Brain microvascular endothelial cell (primary cell): ENCODE measurements around the gene PDE9A.

Source experiments
- DNase-seq: peaks from one replicate; pipeline ENCODE4 v3.0.0-alpha.2; 2020
- H3K27ac ChIP-seq: fragments of 250-450 bp; sonication (Bioruptor Pico); 2 replicates; pipeline ENCODE4 v1.5.1; 2020; ENCODE audit warnings: mild to moderate bottlenecking, moderate library complexity
- H3K27me3 ChIP-seq: fragments of 250-450 bp; sonication (Bioruptor Pico); replicated peaks from 2 replicates; pipeline ENCODE4 v1.5.1; 2020; ENCODE audit warnings: mild to moderate bottlenecking
- H3K36me3 ChIP-seq: fragments of 250-450 bp; sonication (Bioruptor Pico); replicated peaks from 2 replicates; pipeline ENCODE4 v1.5.1; 2020; ENCODE audit warnings: mild to moderate bottlenecking
- H3K4me3 ChIP-seq: 2 replicates; pipeline ENCODE4 v1.5.1; 2011; ENCODE audit warnings: low read depth, mild to moderate bottlenecking, control low read depth, low read length, moderate library complexity
- in situ Hi-C: cut with HindIII; loops from 2 replicates; pipeline ENCODE4 v1.10.0; 2017; ENCODE audit warnings: low sequenced_read_pairs, low pct_ligation_motif_present
- TF ChIP-seq, protein P1 (sequence below): IDR thresholded peaks from 2 replicates; pipeline ENCODE4 v1.5.1; 2011; ENCODE audit warnings: low read depth, mild to moderate bottlenecking, moderate library complexity, low read length, control low read depth, inconsistent platforms; ENCODE audit errors: missing control alignments

The PDE9A gene

DNA sequence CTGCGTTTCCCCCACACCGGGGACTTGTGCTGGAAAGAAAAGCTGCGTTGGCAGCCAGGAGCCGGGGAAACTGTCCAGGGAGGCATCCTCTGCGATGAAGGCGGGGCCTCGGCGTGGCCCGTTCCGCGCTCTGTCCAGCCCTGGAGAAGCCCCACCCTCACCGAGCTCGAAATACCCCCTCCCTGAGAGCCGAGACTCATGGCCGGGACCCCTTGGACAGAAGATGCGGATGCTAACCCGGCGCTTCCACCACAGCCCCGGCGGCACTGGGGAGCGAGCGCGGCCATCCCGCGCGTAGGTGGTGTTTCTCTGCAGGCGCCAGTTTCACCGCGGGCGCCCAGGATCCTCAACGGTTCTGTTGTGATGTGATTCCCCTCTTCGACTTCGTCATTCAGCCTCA is 31.6 kb downstream of the PDE9A start:
- no peak overlapping the region for H3K27ac ChIP-seq
- TF ChIP-seq, protein P1, sequence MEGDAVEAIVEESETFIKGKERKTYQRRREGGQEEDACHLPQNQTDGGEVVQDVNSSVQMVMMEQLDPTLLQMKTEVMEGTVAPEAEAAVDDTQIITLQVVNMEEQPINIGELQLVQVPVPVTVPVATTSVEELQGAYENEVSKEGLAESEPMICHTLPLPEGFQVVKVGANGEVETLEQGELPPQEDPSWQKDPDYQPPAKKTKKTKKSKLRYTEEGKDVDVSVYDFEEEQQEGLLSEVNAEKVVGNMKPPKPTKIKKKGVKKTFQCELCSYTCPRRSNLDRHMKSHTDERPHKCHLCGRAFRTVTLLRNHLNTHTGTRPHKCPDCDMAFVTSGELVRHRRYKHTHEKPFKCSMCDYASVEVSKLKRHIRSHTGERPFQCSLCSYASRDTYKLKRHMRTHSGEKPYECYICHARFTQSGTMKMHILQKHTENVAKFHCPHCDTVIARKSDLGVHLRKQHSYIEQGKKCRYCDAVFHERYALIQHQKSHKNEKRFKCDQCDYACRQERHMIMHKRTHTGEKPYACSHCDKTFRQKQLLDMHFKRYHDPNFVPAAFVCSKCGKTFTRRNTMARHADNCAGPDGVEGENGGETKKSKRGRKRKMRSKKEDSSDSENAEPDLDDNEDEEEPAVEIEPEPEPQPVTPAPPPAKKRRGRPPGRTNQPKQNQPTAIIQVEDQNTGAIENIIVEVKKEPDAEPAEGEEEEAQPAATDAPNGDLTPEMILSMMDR = no peak
- in situ Hi-C loops = no loop called here
- no peaks in the 10 kb centered on the region for H3K36me3 ChIP-seq
- H3K27me3 ChIP-seq = peaks cover 40% of the 10 kb centered on the region
- no peak overlapping the region for H3K4me3 ChIP-seq
- no peak for DNase-seq

DNA sequence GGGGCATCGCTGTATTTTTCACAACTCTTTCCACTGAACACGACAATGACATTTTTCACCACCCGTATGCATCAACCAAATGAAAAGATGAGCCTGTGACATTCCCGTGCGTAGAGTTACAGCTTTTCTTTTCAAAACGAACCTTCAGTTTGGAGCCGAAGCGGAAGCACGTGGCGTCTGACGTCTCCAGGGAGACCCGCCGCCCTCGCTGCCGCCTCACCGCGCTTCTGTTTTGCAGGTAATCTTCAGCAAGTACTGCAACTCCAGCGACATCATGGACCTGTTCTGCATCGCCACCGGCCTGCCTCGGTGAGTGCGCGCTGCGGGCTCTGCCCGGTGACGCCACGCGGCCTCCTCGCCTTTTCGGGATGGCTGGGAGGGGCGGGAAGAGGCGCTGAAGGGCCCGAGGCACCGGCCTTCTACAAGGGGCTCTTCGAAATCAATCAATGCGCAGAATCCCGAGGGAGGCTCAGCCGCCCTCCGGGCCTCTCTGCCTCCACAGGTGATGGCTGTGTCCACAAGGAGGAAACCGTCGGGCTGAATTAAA is 32.6 kb downstream of the PDE9A start:
- DNase-seq = no peak
- H3K27me3 ChIP-seq = peaks cover 32% of the 10 kb centered on the region
- in situ Hi-C loops = no loop called here
- H3K4me3 ChIP-seq = no peak overlapping the region
- H3K27ac ChIP-seq = no peak overlapping the region
- TF ChIP-seq, protein P1 = no peak
- H3K36me3 ChIP-seq = no peaks in the 10 kb centered on the region

DNA sequence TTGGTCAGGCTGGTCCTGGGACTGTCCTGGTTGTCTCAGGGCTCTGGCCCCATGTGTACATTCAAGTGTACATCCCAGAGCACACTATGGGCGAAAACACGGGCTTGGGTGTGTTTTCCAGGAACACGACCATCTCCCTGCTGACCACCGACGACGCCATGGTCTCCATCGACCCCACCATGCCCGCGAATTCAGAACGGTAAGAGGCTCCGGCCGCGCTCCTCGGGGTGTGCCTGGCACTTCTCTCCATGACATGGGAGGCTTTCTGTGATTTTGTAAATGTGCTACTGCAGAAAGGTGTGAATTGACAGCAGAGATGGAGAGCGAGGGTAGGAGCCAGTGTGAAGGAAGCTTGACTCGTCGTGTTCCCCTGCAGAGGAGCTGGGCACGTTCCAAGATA is 34.4 kb downstream of the PDE9A start:
- H3K4me3 ChIP-seq = no peak overlapping the region
- in situ Hi-C loops = no loop called here
- no peak for DNase-seq
- TF ChIP-seq, protein P1 = no peak
- H3K27me3 ChIP-seq = peaks cover 16% of the 10 kb centered on the region
- H3K36me3 ChIP-seq = no peaks in the 10 kb centered on the region
- H3K27ac ChIP-seq = no peak overlapping the region

DNA sequence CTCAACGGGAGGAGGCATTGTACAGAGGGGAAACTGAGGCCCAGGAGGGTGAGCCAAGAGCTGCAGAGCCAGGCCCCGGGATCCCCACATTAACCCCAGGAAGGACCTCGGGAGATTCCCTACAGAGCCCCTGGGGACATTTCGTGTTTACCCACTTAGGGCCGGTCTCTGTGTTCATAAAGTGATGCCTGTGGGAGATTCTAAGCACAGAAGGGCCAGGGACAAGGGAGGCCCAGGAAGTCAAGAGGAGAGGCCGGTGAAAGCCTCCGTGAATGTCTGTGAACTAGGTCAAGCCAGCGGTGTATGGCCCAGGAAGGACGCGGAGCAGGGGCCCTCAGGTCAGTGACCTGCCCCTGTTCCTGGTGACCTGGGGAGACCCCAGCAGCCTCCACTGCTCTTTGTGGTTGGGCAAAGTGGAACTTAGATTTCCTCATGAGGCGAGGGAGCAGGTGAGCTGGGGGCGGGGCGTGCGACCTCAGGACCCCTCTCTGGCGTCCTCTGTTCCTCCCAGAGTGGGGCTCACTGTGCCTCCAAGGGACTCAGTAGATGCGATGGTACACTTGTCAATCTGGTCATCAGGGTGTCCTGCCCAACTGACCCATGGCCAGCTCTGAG is 34.9 kb downstream of the PDE9A start:
- in situ Hi-C loops = no loop called here
- no peak overlapping the region for H3K4me3 ChIP-seq
- no peak for DNase-seq
- peaks cover 12% of the 10 kb centered on the region for H3K27me3 ChIP-seq
- no peaks in the 10 kb centered on the region for H3K36me3 ChIP-seq
- H3K27ac ChIP-seq = no peak overlapping the region
- TF ChIP-seq, protein P1 = no peak

DNA sequence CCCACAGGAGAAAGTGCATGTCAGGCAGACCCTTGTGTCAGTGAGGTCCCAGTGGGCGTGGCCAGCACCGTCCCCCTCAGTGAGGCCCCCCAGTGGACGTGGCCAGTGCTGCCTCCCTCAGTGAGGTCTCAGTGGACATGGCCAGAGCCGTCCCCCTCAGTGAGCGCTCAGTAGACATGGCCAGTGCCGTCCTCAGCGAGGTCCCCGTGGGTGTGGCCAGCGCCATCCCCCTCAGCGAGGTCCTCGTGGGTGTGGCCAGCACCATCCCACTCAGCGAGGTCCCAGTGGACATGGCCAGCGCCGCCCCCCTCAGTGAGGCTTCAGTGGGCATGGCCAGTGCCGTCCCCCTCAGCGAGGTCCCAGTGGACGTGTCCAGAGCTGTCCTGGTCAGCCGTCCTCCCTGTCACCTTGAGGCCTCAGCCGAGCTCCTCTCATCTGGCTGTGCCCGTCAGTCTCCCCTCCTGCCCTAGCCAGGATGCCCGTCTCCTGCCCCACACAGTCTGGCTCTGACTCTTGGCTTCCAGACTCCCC is 35.5 kb downstream of the PDE9A start:
- Histone ChIP-seq H3K27me3 (peaks cover 7% of the 10 kb centered on the region), H3K36me3 (no peaks in the 10 kb centered on the region), H3K4me3 (no peak overlapping the region), H3K27ac (no peak overlapping the region)
- no peak for DNase-seq
- TF ChIP-seq, protein P1 = no peak
- in situ Hi-C loops = no loop called here
